Measurements from ENCODE around the gene NPFF.

The NPFF gene

DNA sequence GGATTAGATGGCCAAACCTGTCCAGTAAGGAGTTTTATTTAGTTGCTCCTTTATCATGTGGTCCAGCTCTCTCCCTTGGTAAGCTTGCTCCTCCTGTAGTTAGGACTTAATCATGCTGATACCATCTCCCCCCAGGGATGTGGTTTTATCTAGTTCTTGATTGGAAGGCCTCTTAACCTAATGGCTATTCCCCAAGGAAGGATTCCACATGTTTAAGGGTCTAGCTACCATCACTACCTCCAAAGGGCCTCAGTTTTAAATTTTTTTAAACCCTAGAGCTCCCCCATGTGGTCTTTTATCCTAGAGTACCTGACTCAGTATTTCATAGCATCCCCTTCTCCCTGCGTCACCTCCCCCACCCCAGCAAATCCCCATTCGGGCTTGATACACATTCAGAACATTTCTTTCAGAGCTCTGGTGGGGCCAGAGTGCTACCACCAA is 30.5 kb downstream of the NPFF start:
- H3K9ac ChIP-seq, result no peak overlapping the region
- H3K9me3 ChIP-seq (ENCODE audit: control insufficient read depth, low read length), result no peaks in the 10 kb centered on the region
- no peaks in the 10 kb centered on the region for H3K27me3 ChIP-seq (ENCODE audit: control insufficient read depth, insufficient read depth, low read length)
- peaks cover 41% of the 10 kb centered on the region for H3K4me1 ChIP-seq
- H3K4me3 ChIP-seq (ENCODE audit: low read depth, low read length), result no peak overlapping the region
- no peak overlapping the region for H2AFZ ChIP-seq
- H3K79me2 ChIP-seq, result peaks cover 22% of the 10 kb centered on the region
- no peaks in the 10 kb centered on the region for H3K36me3 ChIP-seq (ENCODE audit: control insufficient read depth, insufficient read depth, low read length)
- TF ChIP-seq CTCF (IDR thresholded peaks at IDR 0.05), result peak; percentile 28
- H3K4me2 ChIP-seq (ENCODE audit: low read length), result no peak overlapping the region
- peak overlapping the region; percentile 21 for H3K27ac ChIP-seq

DNA sequence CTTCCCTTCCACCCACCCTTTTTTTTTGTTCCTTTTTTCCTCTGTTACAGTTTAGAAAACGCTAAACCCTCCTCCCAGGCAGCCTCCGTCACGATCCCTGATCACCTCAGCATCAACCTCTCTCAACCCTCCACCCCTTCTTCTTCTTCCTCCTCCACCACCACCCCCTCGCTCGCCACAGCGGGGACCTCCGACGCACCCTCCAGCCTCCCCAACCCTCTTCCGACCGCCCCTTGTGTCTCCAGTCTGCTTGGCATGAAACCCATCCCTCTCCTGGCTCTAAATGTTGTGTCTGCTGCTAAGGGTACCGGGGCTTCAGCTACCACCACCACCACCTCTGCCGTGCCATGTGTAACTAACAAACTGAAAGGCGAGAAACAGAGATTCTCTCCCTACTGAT is 32.5 kb downstream of the NPFF start:
- H3K79me2 ChIP-seq, result peaks cover 22% of the 10 kb centered on the region
- no peak overlapping the region for H2AFZ ChIP-seq
- H3K4me2 ChIP-seq (ENCODE audit: low read length), result no peak overlapping the region
- no peaks in the 10 kb centered on the region for H3K36me3 ChIP-seq (ENCODE audit: control insufficient read depth, insufficient read depth, low read length)
- H3K4me3 ChIP-seq (ENCODE audit: low read depth, low read length), result no peak overlapping the region
- H3K27me3 ChIP-seq (ENCODE audit: control insufficient read depth, insufficient read depth, low read length), result no peaks in the 10 kb centered on the region
- H3K9me3 ChIP-seq (ENCODE audit: control insufficient read depth, low read length), result no peaks in the 10 kb centered on the region
- no peak overlapping the region for H3K9ac ChIP-seq
- no peak overlapping the region for H3K27ac ChIP-seq
- no peak for TF ChIP-seq CTCF (IDR thresholded peaks at IDR 0.05)
- peaks cover 44% of the 10 kb centered on the region for H3K4me1 ChIP-seq

DNA sequence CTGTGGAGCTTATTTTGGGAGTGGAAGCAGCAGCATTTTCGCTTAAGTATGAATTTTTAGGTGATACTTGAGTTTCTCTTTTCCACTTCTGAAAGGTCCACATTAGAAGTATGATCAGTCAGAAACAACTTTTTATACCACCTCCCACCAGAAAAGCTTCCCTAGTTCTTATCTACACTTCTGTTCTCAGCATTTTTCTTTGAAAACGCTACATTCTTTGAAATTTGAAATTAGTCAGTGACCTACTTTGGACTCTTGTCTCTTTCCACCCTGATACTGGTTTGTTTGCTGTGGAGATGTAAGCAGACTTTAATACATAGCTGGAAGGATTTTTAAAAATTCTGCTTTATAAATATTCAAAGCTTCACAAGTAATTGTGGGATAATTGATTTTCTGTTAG is 33.2 kb downstream of the NPFF start:
- Histone ChIP-seq H3K4me1 (peaks cover 44% of the 10 kb centered on the region), H3K27ac (peak overlapping the region; percentile 1), H3K4me3 (ENCODE audit: low read depth, low read length) (no peak overlapping the region), H3K9me3 (ENCODE audit: control insufficient read depth, low read length) (no peaks in the 10 kb centered on the region), H3K9ac (no peak overlapping the region), H2AFZ (no peak overlapping the region), H3K27me3 (ENCODE audit: control insufficient read depth, insufficient read depth, low read length) (no peaks in the 10 kb centered on the region), H3K79me2 (peaks cover 22% of the 10 kb centered on the region), H3K4me2 (ENCODE audit: low read length) (no peak overlapping the region), H3K36me3 (ENCODE audit: control insufficient read depth, insufficient read depth, low read length) (no peaks in the 10 kb centered on the region)
- TF ChIP-seq CTCF (IDR thresholded peaks at IDR 0.05), result no peak

DNA sequence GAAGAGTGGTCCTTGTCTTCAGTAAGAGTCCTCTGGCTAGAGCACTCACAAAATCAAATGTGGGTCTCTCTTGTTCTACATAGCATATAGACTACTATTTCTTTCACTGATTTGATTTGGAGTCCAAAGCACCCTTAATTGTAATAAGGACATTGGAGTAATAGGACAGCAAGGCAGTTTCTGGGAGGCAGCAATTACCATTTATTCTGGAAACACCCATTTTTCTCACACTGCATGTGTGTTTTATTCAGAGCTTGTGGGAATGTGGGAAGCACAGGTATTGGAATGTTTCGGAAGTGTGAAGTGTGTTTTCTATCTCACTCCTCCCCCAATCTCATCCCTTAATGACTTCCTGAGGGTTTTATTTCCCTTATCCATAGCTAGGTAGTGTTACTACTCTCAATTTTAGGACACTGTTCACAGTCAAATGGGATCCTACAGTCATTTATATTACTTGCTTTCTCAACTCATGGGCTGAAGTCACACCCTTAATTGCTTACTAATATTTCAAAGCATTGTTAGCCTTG is 35.2 kb downstream of the NPFF start:
- Histone ChIP-seq H3K4me1 (peaks cover 40% of the 10 kb centered on the region), H3K79me2 (peaks cover 24% of the 10 kb centered on the region), H3K9ac (no peak overlapping the region), H3K36me3 (ENCODE audit: control insufficient read depth, insufficient read depth, low read length) (no peaks in the 10 kb centered on the region), H3K27ac (no peak overlapping the region), H3K27me3 (ENCODE audit: control insufficient read depth, insufficient read depth, low read length) (no peaks in the 10 kb centered on the region), H3K4me2 (ENCODE audit: low read length) (no peak overlapping the region), H3K9me3 (ENCODE audit: control insufficient read depth, low read length) (no peaks in the 10 kb centered on the region), H3K4me3 (ENCODE audit: low read depth, low read length) (no peak overlapping the region), H2AFZ (no peak overlapping the region)
- no peak for TF ChIP-seq CTCF (IDR thresholded peaks at IDR 0.05)

DNA sequence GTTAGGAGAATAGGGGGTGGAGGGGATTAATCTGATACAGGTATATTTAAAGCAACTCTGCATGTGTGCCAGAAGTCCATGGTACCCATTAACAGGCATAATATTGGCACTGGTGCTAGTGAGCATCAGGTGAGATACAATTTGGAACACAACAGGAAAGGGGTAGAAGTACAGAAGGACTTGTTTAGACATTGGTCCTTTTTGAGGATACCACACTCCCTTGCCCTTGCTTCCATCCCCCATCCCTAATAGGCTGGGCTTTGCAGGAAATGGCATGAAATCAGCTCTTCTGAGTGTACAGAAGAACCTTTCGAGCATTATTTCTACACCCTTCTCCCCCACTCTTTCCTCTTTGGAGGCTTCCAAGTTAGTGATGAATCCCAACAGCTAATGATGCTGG is 39.0 kb downstream of the NPFF start:
- no peak overlapping the region for H3K4me3 ChIP-seq (ENCODE audit: low read depth, low read length)
- no peak overlapping the region for H3K27ac ChIP-seq
- peaks cover 17% of the 10 kb centered on the region for H3K4me1 ChIP-seq
- TF ChIP-seq CTCF (IDR thresholded peaks at IDR 0.05), result no peak
- H2AFZ ChIP-seq, result no peak overlapping the region
- no peak overlapping the region for H3K9ac ChIP-seq
- no peaks in the 10 kb centered on the region for H3K36me3 ChIP-seq (ENCODE audit: control insufficient read depth, insufficient read depth, low read length)
- no peaks in the 10 kb centered on the region for H3K9me3 ChIP-seq (ENCODE audit: control insufficient read depth, low read length)
- H3K27me3 ChIP-seq (ENCODE audit: control insufficient read depth, insufficient read depth, low read length), result no peaks in the 10 kb centered on the region
- no peak overlapping the region for H3K4me2 ChIP-seq (ENCODE audit: low read length)
- H3K79me2 ChIP-seq, result peaks cover 24% of the 10 kb centered on the region

Data from parathyroid adenoma (tissue), 2 donors.